HL-60 (cell line): ENCODE measurements around the gene PLA2G4B.

ENCODE experiments used
- DNase-seq, 2 experiments: peaks; one replicate each; pipeline ENCODE4 v3.0.0-alpha.2; 2010 to 2020; ENCODE audit warnings: low read depth in 1 of 2, low spot score in 1 of 2
- H3K27ac ChIP-seq: fragments of 250-450 bp; sonication (Bioruptor Pico); replicated peaks from 2 replicates; pipeline ENCODE4 v1.5.1; 2020; ENCODE audit warnings: mild to moderate bottlenecking, moderate library complexity
- H3K27me3 ChIP-seq: fragments of 250-450 bp; sonication (Bioruptor Pico); 2 replicates; pipeline ENCODE4 v1.5.1; 2021; ENCODE audit warnings: mild to moderate bottlenecking, moderate library complexity; ENCODE audit not compliant: insufficient read depth, poor library complexity, severe bottlenecking
- H3K4me3 ChIP-seq: replicated peaks from 2 replicates; pipeline ENCODE4 v1.5.1; 2011; ENCODE audit warnings: mild to moderate bottlenecking, control low read depth, low read length; ENCODE audit not compliant: insufficient read depth
- GABPA ChIP-seq: IDR thresholded peaks from 2 replicates; pipeline ENCODE4 v1.6.1; 2012; ENCODE audit warnings: low read depth
- POLR2AphosphoS5 ChIP-seq: IDR thresholded peaks from 2 replicates; pipeline ENCODE4 v1.6.1; 2012; ENCODE audit warnings: low read depth
- SPI1 ChIP-seq: IDR thresholded peaks from 2 replicates; pipeline ENCODE4 v1.6.1; 2012; ENCODE audit warnings: low read depth, mild to moderate bottlenecking, borderline replicate concordance
- TF ChIP-seq, protein P1 (sequence below): IDR thresholded peaks from 2 replicates; pipeline ENCODE4 v1.6.1; 2012; ENCODE audit warnings: low read depth; ENCODE audit not compliant: insufficient replicate concordance
- TF ChIP-seq, protein P2 (sequence below): IDR thresholded peaks from one replicate; pipeline ENCODE4 v1.5.1; 2011; ENCODE audit warnings: low read length, control low read depth, inconsistent platforms; ENCODE audit not compliant: insufficient read depth

Gene PLA2G4B

DNA sequence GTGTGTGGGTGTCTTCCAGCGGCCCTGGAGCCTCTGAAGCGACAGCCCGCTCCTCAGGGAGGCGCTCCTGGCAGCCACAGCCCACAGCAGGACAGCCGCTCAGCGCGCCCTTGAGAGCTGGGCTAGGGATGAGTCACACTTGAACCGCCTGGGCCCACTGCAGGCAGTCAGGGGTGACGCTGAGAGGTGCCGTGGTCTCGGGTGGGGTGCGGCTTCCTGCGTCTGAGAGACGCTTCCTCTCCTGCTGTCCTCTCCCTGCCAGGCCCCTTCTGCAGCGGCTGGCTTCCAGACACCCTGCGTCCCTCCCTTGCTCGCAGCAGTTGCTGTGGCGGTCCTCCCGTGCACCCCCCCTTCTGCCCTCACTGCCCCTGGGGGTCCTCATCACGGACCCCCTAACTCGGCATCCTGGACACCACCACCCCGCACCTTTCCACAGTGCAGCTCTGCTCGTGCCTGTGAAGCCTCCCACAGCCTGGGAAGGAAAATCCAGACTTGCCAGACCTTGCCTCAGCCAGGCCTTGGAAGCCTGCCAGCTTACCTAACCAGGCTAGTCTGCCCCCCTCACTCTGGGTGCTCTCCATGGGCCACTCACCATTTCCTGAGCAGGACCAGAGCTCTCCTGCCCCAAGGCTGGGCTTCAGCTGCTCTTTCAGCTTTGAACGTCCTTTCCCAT, 56.3 kb downstream of the PLA2G4B start:
- TF ChIP-seq POLR2AphosphoS5 (no peak), SPI1 (no peak), GABPA (no peak)
- TF ChIP-seq, protein P1, sequence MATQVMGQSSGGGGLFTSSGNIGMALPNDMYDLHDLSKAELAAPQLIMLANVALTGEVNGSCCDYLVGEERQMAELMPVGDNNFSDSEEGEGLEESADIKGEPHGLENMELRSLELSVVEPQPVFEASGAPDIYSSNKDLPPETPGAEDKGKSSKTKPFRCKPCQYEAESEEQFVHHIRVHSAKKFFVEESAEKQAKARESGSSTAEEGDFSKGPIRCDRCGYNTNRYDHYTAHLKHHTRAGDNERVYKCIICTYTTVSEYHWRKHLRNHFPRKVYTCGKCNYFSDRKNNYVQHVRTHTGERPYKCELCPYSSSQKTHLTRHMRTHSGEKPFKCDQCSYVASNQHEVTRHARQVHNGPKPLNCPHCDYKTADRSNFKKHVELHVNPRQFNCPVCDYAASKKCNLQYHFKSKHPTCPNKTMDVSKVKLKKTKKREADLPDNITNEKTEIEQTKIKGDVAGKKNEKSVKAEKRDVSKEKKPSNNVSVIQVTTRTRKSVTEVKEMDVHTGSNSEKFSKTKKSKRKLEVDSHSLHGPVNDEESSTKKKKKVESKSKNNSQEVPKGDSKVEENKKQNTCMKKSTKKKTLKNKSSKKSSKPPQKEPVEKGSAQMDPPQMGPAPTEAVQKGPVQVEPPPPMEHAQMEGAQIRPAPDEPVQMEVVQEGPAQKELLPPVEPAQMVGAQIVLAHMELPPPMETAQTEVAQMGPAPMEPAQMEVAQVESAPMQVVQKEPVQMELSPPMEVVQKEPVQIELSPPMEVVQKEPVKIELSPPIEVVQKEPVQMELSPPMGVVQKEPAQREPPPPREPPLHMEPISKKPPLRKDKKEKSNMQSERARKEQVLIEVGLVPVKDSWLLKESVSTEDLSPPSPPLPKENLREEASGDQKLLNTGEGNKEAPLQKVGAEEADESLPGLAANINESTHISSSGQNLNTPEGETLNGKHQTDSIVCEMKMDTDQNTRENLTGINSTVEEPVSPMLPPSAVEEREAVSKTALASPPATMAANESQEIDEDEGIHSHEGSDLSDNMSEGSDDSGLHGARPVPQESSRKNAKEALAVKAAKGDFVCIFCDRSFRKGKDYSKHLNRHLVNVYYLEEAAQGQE: no peak
- TF ChIP-seq, protein P2, sequence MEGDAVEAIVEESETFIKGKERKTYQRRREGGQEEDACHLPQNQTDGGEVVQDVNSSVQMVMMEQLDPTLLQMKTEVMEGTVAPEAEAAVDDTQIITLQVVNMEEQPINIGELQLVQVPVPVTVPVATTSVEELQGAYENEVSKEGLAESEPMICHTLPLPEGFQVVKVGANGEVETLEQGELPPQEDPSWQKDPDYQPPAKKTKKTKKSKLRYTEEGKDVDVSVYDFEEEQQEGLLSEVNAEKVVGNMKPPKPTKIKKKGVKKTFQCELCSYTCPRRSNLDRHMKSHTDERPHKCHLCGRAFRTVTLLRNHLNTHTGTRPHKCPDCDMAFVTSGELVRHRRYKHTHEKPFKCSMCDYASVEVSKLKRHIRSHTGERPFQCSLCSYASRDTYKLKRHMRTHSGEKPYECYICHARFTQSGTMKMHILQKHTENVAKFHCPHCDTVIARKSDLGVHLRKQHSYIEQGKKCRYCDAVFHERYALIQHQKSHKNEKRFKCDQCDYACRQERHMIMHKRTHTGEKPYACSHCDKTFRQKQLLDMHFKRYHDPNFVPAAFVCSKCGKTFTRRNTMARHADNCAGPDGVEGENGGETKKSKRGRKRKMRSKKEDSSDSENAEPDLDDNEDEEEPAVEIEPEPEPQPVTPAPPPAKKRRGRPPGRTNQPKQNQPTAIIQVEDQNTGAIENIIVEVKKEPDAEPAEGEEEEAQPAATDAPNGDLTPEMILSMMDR: no peak
- no peak overlapping the region for H3K4me3 ChIP-seq
- peak; percentile 44 to 49 for DNase-seq

DNA sequence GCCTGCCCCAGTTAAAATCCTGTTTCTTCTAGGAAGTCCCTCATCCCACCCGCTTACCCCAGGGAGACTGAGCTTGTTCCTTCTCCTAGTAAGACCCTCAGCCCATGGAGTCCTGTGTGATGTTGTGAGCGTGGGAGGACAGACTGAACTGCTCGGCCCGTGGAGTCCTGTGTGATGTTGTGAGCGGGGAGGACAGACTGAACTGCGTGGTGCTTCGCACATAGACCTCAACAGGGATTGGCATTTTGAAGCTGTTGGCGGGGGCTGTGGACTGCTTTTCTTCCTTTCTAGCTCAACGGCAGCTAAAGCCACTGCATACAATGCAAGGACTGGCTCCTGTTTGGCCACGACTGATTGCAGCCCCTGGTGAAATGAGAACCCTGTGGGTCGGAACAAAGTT, 56.8 kb downstream of the PLA2G4B start:
- no peak overlapping the region for H3K27ac ChIP-seq
- no peak for TF ChIP-seq POLR2AphosphoS5
- TF ChIP-seq, protein P1: no peak
- no peak for TF ChIP-seq SPI1
- TF ChIP-seq, protein P2: no peak
- no peak for TF ChIP-seq GABPA
- no peak overlapping the region for H3K4me3 ChIP-seq
- no peak for DNase-seq
- H3K27me3 ChIP-seq: no peaks in the 10 kb centered on the region

More for the DNA sequence above, 56.3 kb downstream of the PLA2G4B start:
- no peaks in the 10 kb centered on the region for H3K27me3 ChIP-seq
- H3K27ac ChIP-seq: no peak overlapping the region

DNA sequence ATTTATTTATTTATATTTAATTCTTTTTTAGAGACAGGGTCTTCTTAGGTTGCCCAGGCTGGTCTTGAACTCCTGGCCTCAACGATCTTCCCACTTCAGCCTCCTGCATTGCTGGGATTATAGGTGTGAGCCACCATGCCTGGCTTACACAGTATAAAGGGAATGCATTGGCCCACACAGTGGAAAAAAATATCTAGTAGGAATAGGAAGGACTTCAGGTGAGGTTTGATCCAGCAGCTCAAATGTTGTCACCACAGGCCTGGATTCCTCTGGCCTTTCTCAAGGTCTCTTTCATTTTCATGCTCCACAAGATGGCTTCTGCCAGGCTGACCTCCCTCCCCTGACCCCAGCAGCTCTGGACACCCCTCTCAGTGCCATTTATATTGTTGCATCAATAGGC, 57.3 kb downstream of the PLA2G4B start:
- TF ChIP-seq GABPA (no peak), SPI1 (no peak), POLR2AphosphoS5 (no peak)
- TF ChIP-seq, protein P2: no peak
- TF ChIP-seq, protein P1: no peak
- Histone ChIP-seq H3K4me3 (no peak overlapping the region), H3K27me3 (no peaks in the 10 kb centered on the region), H3K27ac (no peak overlapping the region)
- no peak for DNase-seq
